ENCODE results near the gene PLXNA2. TPM values are rescaled to one million over a fixed set of nuclear protein-coding genes. Genes with fewer than 3 reads are reported as not detected.
A peak's percentile ranks its signal among the peaks of the same experiment; 100 is the strongest.

The PLXNA2 gene
- polyA plus RNA-seq, 4 donors = 10.7 to 17.8 (median 12.8) TPM

GRCh38 chr1:208156310-208156709 lies 87.9 kb downstream of the PLXNA2 start:
- no peaks in the 10 kb centered on the region for H3K27me3 ChIP-seq (ENCODE audit: control insufficient read depth in 3 of 3, insufficient read depth in 3 of 3, low read length in 3 of 3)
- no peak overlapping the region for H3K27ac ChIP-seq (ENCODE audit: low read depth in 1 of 3, low read length in 2 of 3)
- H3K36me3 ChIP-seq (ENCODE audit: control insufficient read depth in 3 of 3, insufficient read depth in 2 of 3, low read depth in 1 of 3, low read length in 3 of 3) = peaks cover 0 to 5% (median 0%) of the 10 kb centered on the region in 3 donors
- H3K4me3 ChIP-seq (ENCODE audit: low read depth in 1 of 3, low read length in 3 of 3) = no peak overlapping the region
- WGBS, 3 donors = 71 to 82% (median 78%) methylated on average over 3 of the region's 3 CpGs
- DNase-seq (no peak), FAIRE-seq (no peak)
- H3K9me3 ChIP-seq (ENCODE audit: control insufficient read depth in 2 of 2, insufficient read depth in 1 of 2, low read depth in 1 of 2, low read length in 1 of 2) = no peaks in the 10 kb centered on the region
- H3K4me1 ChIP-seq (ENCODE audit: control insufficient read depth in 3 of 3, insufficient read depth in 2 of 3, low read depth in 1 of 3, low read length in 2 of 3) = peaks cover 14 to 52% (median 16%) of the 10 kb centered on the region in 3 donors

GRCh38 chr1:208154679-208155642 lies 89.2 kb downstream of the PLXNA2 start:
- DNase-seq (peak; percentile 55 to 77), FAIRE-seq (no peak)
- Histone ChIP-seq H3K4me3 (ENCODE audit: low read depth in 1 of 3, low read length in 3 of 3) (no peak overlapping the region), H3K4me1 (ENCODE audit: control insufficient read depth in 3 of 3, insufficient read depth in 2 of 3, low read depth in 1 of 3, low read length in 2 of 3) (peaks cover 15 to 61% (median 24%) of the 10 kb centered on the region in 3 donors), H3K36me3 (ENCODE audit: control insufficient read depth in 3 of 3, insufficient read depth in 2 of 3, low read depth in 1 of 3, low read length in 3 of 3) (peaks cover 0 to 5% (median 0%) of the 10 kb centered on the region in 3 donors), H3K27ac (ENCODE audit: low read depth in 1 of 3, low read length in 2 of 3) (peak overlapping the region in 2 of 3 donors; percentile 63 to 88), H3K27me3 (ENCODE audit: control insufficient read depth in 3 of 3, insufficient read depth in 3 of 3, low read length in 3 of 3) (no peaks in the 10 kb centered on the region), H3K9me3 (ENCODE audit: control insufficient read depth in 2 of 2, insufficient read depth in 1 of 2, low read depth in 1 of 2, low read length in 1 of 2) (no peaks in the 10 kb centered on the region)
- WGBS, 3 donors = 22 to 58% (median 27%) methylated on average over 14 to 15 of the region's 15 CpGs

DNA sequence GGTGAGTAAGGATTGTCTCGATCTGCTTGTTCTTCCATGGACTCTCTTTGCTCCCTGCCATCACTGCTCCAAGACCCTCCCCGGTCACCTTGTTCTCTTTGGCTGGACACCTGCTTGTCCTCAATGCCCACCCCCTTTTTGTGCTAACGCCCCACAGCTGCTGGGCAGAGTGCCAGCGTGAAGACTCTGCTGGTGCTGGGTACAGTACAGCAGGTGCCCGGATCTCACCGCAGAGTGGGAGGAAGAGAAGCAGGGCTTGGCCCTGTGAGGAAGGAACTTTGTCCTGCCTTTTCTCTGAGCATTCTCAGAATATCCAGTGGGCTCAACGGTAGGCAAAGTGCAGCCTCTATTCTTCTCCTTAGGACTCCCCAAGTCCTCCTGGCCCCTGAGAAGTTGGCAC lies 90.1 kb downstream of the PLXNA2 start:
- Histone ChIP-seq H3K4me3 (ENCODE audit: low read depth in 1 of 3, low read length in 3 of 3) (no peak overlapping the region), H3K27me3 (ENCODE audit: control insufficient read depth in 3 of 3, insufficient read depth in 3 of 3, low read length in 3 of 3) (no peaks in the 10 kb centered on the region), H3K27ac (ENCODE audit: low read depth in 1 of 3, low read length in 2 of 3) (peak overlapping the region; percentile 8 to 88 (median 63)), H3K4me1 (ENCODE audit: control insufficient read depth in 3 of 3, insufficient read depth in 2 of 3, low read depth in 1 of 3, low read length in 2 of 3) (peaks cover 15 to 60% (median 16%) of the 10 kb centered on the region in 3 donors), H3K9me3 (ENCODE audit: control insufficient read depth in 2 of 2, insufficient read depth in 1 of 2, low read depth in 1 of 2, low read length in 1 of 2) (no peaks in the 10 kb centered on the region), H3K36me3 (ENCODE audit: control insufficient read depth in 3 of 3, insufficient read depth in 2 of 3, low read depth in 1 of 3, low read length in 3 of 3) (no peaks in the 10 kb centered on the region)
- FAIRE-seq (no peak), DNase-seq (peak; percentile 59 to 84)
- WGBS, 3 donors = 7 to 40% (median 18%) methylated on average over 7 of the region's 7 CpGs

DNA sequence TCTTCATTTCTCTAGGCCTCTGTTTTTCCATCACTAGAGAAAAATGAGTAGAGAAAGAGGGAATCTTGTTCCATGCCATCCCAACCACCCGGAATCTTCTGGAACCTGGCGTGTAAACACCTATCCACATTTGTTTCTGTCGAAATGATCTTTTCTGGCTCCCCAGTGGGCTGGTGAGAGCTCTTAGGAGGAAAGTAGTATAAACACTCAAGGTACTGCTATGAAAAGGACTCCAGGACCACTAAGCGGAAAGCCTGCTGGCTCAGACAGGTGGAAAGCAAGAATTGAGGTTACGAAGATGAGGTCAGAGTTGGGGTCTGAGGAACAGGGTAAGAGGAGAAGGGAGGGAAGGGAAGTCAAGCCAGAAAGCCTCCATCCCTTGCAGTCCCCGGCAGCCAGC lies 90.8 kb downstream of the PLXNA2 start:
- H3K36me3 ChIP-seq (ENCODE audit: control insufficient read depth in 3 of 3, insufficient read depth in 2 of 3, low read depth in 1 of 3, low read length in 3 of 3) = no peaks in the 10 kb centered on the region
- DNase-seq (no peak), FAIRE-seq (no peak)
- H3K27me3 ChIP-seq (ENCODE audit: control insufficient read depth in 3 of 3, insufficient read depth in 3 of 3, low read length in 3 of 3) = no peaks in the 10 kb centered on the region
- H3K4me3 ChIP-seq (ENCODE audit: low read depth in 1 of 3, low read length in 3 of 3) = no peak overlapping the region
- peaks cover 10 to 55% (median 12%) of the 10 kb centered on the region in 3 donors for H3K4me1 ChIP-seq (ENCODE audit: control insufficient read depth in 3 of 3, insufficient read depth in 2 of 3, low read depth in 1 of 3, low read length in 2 of 3)
- no peaks in the 10 kb centered on the region for H3K9me3 ChIP-seq (ENCODE audit: control insufficient read depth in 2 of 2, insufficient read depth in 1 of 2, low read depth in 1 of 2, low read length in 1 of 2)
- H3K27ac ChIP-seq (ENCODE audit: low read depth in 1 of 3, low read length in 2 of 3) = peak overlapping the region in 1 of 3 donors; percentile 63
- 84 to 91% (median 86%) methylated on average over 6 of the region's 6 CpGs for WGBS, 3 donors

DNA sequence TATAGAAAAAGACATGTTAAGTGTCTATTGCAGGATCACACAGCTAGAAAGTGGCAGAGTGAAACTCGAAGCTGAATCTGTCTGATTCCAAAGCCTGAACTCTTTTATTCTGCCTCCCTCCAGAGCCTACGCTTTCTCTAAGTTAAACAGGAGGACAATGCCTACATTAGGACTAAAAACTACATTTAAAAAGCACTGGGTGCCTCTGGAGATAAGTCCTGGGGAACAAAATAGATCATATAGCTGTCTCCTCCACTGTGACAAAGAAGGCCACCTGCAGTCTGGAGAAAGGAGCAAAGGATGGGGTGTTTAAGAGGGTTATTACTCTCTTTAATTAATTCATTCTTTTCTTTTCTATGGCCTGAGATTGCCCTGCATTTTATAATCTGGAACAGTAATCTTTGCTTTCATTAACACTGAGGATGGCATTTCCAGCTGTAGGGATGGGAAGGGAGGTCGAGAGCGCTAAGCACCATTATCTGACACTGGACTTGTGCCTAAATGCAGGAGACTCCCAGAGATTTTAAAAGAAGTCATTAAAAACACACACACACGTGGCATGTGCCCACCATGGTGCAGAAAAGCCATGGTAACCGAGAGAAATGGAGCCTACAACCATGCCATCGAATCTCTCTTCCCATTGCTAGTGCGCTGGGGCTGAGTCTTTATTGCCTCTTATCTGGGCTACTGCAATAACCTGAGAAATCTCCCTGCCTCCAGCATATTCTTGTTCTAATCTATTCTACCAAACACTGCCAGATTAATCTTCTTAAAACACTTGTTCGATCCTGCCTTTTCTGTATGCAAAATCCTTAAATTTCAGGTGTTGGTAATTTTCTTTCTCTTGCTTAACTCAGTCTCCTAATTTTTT lies 92.2 kb downstream of the PLXNA2 start:
- Histone ChIP-seq H3K9me3 (ENCODE audit: control insufficient read depth in 2 of 2, insufficient read depth in 1 of 2, low read depth in 1 of 2, low read length in 1 of 2) (no peaks in the 10 kb centered on the region), H3K4me3 (ENCODE audit: low read depth in 1 of 3, low read length in 3 of 3) (no peak overlapping the region), H3K4me1 (ENCODE audit: control insufficient read depth in 3 of 3, insufficient read depth in 2 of 3, low read depth in 1 of 3, low read length in 2 of 3) (peaks cover 9 to 49% (median 10%) of the 10 kb centered on the region in 3 donors), H3K27me3 (ENCODE audit: control insufficient read depth in 3 of 3, insufficient read depth in 3 of 3, low read length in 3 of 3) (no peaks in the 10 kb centered on the region), H3K36me3 (ENCODE audit: control insufficient read depth in 3 of 3, insufficient read depth in 2 of 3, low read depth in 1 of 3, low read length in 3 of 3) (no peaks in the 10 kb centered on the region), H3K27ac (ENCODE audit: low read depth in 1 of 3, low read length in 2 of 3) (no peak overlapping the region)
- FAIRE-seq (no peak), DNase-seq (peak in 1 of 2 donors; percentile 65)
- WGBS, 3 donors = 31 to 58% (median 32%) methylated on average over 9 of the region's 9 CpGs

DNA sequence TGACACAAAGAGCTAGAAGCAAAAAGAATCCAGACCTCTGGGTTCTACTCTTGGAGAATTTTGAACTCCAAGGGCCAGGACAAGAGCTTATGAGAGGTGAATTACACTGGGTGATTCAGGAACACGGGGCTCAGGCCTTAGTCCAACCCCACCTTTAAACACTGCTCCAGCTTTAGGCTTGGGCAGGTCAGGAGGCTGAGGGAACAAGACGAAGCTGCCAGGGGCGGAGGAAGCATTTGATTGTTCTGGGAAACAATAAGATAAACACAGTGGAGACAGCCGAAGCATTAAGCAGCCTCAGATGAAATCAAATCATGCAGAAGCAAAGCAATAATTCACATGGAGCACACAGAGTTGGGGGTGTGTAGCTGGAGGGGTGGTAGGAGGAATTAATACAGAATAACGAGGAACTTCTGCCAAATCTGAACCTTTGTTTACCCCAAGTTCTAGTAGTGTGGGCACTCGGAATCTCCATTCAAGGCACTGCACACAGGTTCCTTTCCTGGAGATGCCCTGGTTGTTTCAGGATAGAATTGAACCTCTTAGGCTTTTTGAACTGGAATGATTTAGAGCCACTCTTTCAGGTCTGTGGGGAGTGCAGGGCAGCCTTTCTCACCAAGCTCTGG lies 93.2 kb downstream of the PLXNA2 start:
- 17 to 40% (median 22%) methylated on average over 6 of the region's 6 CpGs for WGBS, 3 donors
- Histone ChIP-seq H3K36me3 (ENCODE audit: control insufficient read depth in 3 of 3, insufficient read depth in 2 of 3, low read depth in 1 of 3, low read length in 3 of 3) (no peaks in the 10 kb centered on the region), H3K4me3 (ENCODE audit: low read depth in 1 of 3, low read length in 3 of 3) (no peak overlapping the region), H3K4me1 (ENCODE audit: control insufficient read depth in 3 of 3, insufficient read depth in 2 of 3, low read depth in 1 of 3, low read length in 2 of 3) (peaks cover 9 to 49% (median 10%) of the 10 kb centered on the region in 3 donors), H3K9me3 (ENCODE audit: control insufficient read depth in 2 of 2, insufficient read depth in 1 of 2, low read depth in 1 of 2, low read length in 1 of 2) (no peaks in the 10 kb centered on the region), H3K27me3 (ENCODE audit: control insufficient read depth in 3 of 3, insufficient read depth in 3 of 3, low read length in 3 of 3) (no peaks in the 10 kb centered on the region), H3K27ac (ENCODE audit: low read depth in 1 of 3, low read length in 2 of 3) (peak overlapping the region in 2 of 3 donors; percentile 27 to 33)
- no peak for FAIRE-seq
- peak in 1 of 2 donors; percentile 51 for DNase-seq

DNA sequence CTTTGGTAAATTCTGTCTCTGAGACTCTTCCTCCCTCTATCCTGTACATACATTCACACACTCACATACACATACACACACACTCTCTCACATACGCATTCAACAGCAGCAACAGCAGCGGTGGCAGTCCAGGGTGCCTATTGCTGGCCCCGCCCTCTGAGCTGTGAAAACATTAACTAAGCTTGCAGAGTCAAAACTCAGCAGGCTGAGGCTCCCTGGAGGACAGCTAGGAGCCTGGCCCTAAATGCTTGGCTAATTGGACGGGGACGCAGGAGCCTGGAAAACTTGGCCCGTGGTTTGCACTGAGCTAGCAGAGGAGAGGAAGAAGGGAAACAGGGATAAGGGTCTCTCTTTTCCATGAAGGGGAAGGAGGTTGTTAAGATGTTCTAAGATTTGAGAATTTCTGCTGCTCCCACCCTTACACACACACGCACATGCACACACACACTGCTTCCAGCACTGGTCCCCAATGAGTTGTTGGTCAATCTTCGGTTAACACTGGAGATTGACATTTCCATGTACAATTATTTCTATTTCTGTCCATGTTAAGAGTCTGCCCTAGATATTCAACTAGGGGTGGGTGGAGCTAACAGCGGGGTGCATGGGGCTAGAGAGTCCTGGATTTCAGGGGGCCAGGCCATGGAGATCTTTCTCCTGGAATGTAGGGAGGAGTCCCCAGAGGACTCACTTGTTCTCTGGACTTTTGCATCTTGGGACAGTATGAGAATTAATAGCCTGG lies 94.2 kb downstream of the PLXNA2 start:
- peak overlapping the region in 1 of 3 donors; percentile 12 for H3K27ac ChIP-seq (ENCODE audit: low read depth in 1 of 3, low read length in 2 of 3)
- H3K36me3 ChIP-seq (ENCODE audit: control insufficient read depth in 3 of 3, insufficient read depth in 2 of 3, low read depth in 1 of 3, low read length in 3 of 3) = no peaks in the 10 kb centered on the region
- no peak overlapping the region for H3K4me3 ChIP-seq (ENCODE audit: low read depth in 1 of 3, low read length in 3 of 3)
- no peaks in the 10 kb centered on the region for H3K27me3 ChIP-seq (ENCODE audit: control insufficient read depth in 3 of 3, insufficient read depth in 3 of 3, low read length in 3 of 3)
- H3K4me1 ChIP-seq (ENCODE audit: control insufficient read depth in 3 of 3, insufficient read depth in 2 of 3, low read depth in 1 of 3, low read length in 2 of 3) = peaks cover 9 to 54% (median 10%) of the 10 kb centered on the region in 3 donors
- FAIRE-seq (no peak), DNase-seq (peak; percentile 86)
- H3K9me3 ChIP-seq (ENCODE audit: control insufficient read depth in 2 of 2, insufficient read depth in 1 of 2, low read depth in 1 of 2, low read length in 1 of 2) = no peaks in the 10 kb centered on the region
- 27 to 43% (median 40%) methylated on average over 9 of the region's 9 CpGs for WGBS, 3 donors
